Smooth muscle cell of the coronary artery (primary cell): ENCODE measurements around the gene NT5M. TPM values are rescaled to one million over a fixed set of nuclear protein-coding genes. Genes with fewer than 3 reads are reported as not detected.

ENCODE experiments used
- total RNA-seq: library from RNA; depleted of rRNA; stranded (reverse); fragments of >200 nt; gene quantifications from 2 replicates; pipeline ENCODE4 v1.2.3, GENCODE V29; 2014; ENCODE audit warnings: low replicate concordance

NT5M gene
- 0.70 and 0.83 TPM in 2 replicates for total RNA-seq

DNA sequence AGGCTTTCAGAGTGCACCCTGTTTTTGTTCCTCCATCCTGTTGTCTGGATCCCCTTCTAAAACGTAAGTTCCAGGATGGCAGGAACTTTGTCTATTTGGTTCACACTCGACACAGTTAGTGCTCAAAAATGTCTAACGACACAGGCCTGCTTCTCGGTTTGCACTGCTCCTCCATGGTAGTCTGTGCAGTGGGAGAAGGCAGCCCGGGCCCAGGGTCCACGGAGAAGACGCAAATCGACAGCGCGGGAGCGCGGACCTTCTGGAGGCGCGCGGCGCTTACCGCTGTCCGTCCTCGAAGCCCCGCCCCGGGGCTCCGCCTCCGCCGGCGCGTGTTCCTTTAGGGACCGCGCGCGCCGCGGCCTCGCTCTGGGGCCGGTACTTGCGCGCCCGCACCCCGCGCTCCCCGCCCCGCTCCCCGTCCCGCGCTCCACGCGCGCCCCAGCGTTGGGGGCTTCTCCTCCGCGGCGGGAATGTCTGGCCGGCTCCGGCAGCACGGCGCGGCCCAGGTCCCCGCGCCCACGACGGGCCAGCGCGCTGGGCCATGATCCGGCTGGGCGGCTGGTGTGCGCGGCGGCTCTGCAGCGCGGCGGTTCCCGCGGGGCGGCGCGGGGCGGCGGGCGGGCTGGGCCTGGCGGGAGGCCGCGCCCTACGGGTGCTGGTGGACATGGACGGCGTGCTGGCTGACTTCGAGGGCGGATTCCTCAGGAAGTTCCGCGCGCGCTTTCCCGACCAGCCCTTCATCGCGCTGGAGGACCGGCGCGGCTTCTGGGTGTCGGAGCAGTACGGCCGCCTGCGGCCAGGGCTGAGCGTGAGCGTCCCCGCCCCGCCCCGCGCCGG, at the start of gene NT5M:
NT5M (plus strand) TSS at position 364 of the 837 bp plus-strand sequence; CDS start at position 542, 178 bp downstream.

DNA sequence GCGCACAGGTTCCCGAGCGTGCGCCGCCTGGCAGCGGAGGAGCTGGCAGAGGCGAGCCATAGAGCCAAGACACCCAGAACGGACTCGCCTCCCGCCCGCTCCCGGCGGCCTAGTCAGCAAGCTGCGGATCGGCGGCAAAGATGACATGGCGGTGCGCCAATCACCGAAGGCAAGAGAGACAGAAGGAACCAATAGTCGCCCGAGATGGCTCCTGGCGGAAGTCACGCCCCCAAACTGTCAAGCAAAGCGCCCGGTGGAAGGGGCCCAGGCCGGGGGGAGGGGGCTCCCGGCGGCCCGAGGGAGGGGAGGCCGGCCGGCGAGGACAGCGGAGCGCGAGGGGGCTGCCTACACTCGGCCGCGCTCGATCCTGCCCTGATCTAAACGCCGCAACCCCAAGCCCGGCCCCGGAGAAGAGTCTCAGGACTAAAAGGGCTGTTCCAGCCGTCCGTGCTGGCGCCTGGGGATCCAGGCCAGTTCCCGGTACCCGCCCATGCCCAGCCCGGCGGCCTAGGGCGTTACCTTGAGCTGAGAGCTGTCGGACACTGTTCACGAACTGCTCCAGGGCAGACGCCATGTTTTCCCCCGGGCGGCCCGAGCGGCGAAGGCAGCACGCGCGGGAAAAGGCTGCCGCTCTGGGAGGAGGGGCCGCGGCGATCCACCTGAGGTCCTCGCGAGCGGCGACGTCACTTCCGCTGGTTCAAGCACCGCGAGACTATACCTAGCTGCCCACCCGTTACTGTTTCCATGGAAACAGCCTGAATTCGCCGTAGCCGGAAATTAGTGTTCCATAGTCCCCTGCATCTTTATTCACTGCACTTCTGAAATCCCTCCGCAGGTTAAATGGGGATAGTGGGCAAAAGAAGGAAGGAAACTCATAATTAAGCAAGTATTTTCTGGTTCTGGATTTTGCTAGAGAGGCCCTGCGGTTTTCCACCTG, 22.3 kb upstream of the NT5M start, which contains the start of gene COPS3:
COPS3 (minus strand) TSS at position 634 of the 937 bp plus-strand sequence; CDS start at position 574, 60 bp downstream.

Other genes with a start within 250 kb of the NT5M start
- gene PLD6, start 97.0 kb upstream of the NT5M start, total RNA-seq: 1.1 and 2.7 TPM in 2 replicates
- gene FLCN, start 66.2 kb upstream of the NT5M start, total RNA-seq: 35.2 and 102 TPM in 2 replicates
- 47.0 and 69.2 TPM in 2 replicates for gene COPS3, start 22.1 kb upstream of the NT5M start, total RNA-seq
- 6.8 and 7.7 TPM in 2 replicates for gene MED9, start 173.6 kb downstream of the NT5M start, total RNA-seq
- 0.53 and 6.0 TPM in 2 replicates for gene RASD1, start 193.0 kb downstream of the NT5M start, total RNA-seq